Right lobe of liver (tissue), 4 donors: ENCODE results near the gene PITX2.

Experiments
- POLR2A ChIP-seq: fragments of 450-650 bp; IDR thresholded peaks from one replicate; pipeline ENCODE4 v1.6.1; 2017; ENCODE audit warnings: antibody characterized with exemption, mild to moderate bottlenecking
- TF ChIP-seq, protein P1 (sequence below), 4 donors: fragments of 200-600 bp in 3 of 4; fragments of 450-650 bp in 1 of 4; IDR thresholded peaks; one replicate each; pipeline versions ENCODE4 v1.5.1 to v1.8.0; 2016 to 2022; ENCODE audit warnings: antibody characterized with exemption in 4 of 4, mild to moderate bottlenecking in 2 of 4
- donor health status: DM: no; HTN: no; CAD: no.
- donor health status: DM: no; HTN: no; CAD: no.
- donor health status: DM: no; HTN: yes; CAD: no.

DNA sequence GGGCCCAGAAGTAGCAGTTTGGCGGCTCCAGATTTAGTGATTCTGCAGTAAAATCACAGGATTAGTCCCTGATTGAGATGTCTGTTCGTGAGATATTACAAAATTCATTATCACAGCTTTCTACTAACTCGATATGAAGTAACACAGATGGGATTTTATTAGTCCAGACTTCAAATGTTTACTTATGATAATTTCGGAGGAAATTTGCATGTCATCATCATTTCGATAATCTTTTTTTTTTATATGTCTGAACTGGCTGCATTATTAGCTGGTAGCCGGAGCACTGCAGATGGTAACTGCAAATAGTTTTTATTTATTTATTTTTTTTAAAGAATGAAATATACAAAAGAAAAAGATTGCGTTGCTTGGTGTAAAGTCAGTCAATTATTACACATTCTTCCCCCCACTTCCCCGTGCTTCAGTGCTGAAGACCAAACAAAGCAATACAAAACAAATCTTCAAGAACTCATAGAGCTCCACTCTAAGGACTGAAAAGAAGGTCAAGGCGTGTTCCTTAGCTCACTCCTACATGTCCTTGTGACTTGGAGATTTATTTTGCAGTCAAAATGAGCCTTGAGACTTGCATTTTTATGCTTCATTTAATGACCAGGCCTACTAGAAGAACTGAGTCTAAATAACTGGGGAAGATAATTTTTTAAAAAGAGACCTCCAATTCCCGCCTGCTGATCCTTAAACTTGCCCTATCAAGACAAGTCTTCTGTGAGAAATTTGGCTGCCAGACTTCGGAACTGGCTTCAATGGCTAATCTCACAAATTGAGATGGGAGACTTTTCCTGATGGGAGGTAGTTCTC lies 11.7 kb upstream of the PITX2 start:
- TF ChIP-seq, protein P1, sequence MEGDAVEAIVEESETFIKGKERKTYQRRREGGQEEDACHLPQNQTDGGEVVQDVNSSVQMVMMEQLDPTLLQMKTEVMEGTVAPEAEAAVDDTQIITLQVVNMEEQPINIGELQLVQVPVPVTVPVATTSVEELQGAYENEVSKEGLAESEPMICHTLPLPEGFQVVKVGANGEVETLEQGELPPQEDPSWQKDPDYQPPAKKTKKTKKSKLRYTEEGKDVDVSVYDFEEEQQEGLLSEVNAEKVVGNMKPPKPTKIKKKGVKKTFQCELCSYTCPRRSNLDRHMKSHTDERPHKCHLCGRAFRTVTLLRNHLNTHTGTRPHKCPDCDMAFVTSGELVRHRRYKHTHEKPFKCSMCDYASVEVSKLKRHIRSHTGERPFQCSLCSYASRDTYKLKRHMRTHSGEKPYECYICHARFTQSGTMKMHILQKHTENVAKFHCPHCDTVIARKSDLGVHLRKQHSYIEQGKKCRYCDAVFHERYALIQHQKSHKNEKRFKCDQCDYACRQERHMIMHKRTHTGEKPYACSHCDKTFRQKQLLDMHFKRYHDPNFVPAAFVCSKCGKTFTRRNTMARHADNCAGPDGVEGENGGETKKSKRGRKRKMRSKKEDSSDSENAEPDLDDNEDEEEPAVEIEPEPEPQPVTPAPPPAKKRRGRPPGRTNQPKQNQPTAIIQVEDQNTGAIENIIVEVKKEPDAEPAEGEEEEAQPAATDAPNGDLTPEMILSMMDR (IDR thresholded peaks at IDR 0.05), result no peak
- TF ChIP-seq POLR2A, result no peak
